Mucosa of rectum (tissue), 2 donors: ENCODE data around the gene BFSP1.

Experiments
- H3K27ac ChIP-seq, 2 donors: one replicate each; pipeline ENCODE4 v1.7.0; 2013; ENCODE audit warnings: inconsistent platforms in 2 of 2, low read depth in 2 of 2, low read length in 2 of 2
- H3K27me3 ChIP-seq, 2 donors: one replicate each; pipeline ENCODE4 v1.7.0; 2013; ENCODE audit warnings: low read length in 2 of 2; ENCODE audit not compliant: control insufficient read depth in 2 of 2, insufficient read depth in 2 of 2
- H3K36me3 ChIP-seq, 2 donors: one replicate each; pipeline ENCODE4 v1.7.0; 2013; ENCODE audit warnings: low read length in 2 of 2; ENCODE audit not compliant: control insufficient read depth in 2 of 2, insufficient read depth in 2 of 2
- H3K4me1 ChIP-seq, 2 donors: one replicate each; pipeline ENCODE4 v1.7.0; 2013; ENCODE audit warnings: low read length in 2 of 2, mild to moderate bottlenecking in 1 of 2; ENCODE audit not compliant: control insufficient read depth in 2 of 2, insufficient read depth in 2 of 2
- H3K4me3 ChIP-seq, 2 donors: one replicate each; pipeline ENCODE4 v1.7.0; 2013; ENCODE audit warnings: low read length in 2 of 2
- H3K9ac ChIP-seq, 2 donors: one replicate each; pipeline ENCODE4 v1.7.0; 2013; ENCODE audit warnings: low read length in 2 of 2, low read depth in 1 of 2, mild to moderate bottlenecking in 1 of 2
- H3K9me3 ChIP-seq, 2 donors: one replicate each; pipeline ENCODE4 v1.7.0; 2013; ENCODE audit warnings: low read length in 2 of 2; ENCODE audit not compliant: control insufficient read depth in 2 of 2
- donor health status: healthy.
- donor health status: Normal muscosa, but diverticular disease.

BFSP1 gene

GRCh38 chr20:17524560-17524959 is 6.6 kb downstream of the BFSP1 start:
- no peak overlapping the region for H3K9ac ChIP-seq
- H3K9me3 ChIP-seq: no peaks in the 10 kb centered on the region
- no peak overlapping the region for H3K27ac ChIP-seq
- no peaks in the 10 kb centered on the region for H3K4me1 ChIP-seq
- H3K27me3 ChIP-seq: no peaks in the 10 kb centered on the region
- no peak overlapping the region for H3K4me3 ChIP-seq
- no peaks in the 10 kb centered on the region for H3K36me3 ChIP-seq

- no peak overlapping the region for H3K27ac ChIP-seq
- no peaks in the 10 kb centered on the region for H3K9me3 ChIP-seq
- no peak overlapping the region for H3K4me3 ChIP-seq
- H3K4me1 ChIP-seq: no peaks in the 10 kb centered on the region
- no peaks in the 10 kb centered on the region for H3K36me3 ChIP-seq
- no peak overlapping the region for H3K9ac ChIP-seq
- H3K27me3 ChIP-seq: no peaks in the 10 kb centered on the region
Observed at GRCh38 chr20:17523326-17523725, 7.9 kb downstream of the BFSP1 start.

- Histone ChIP-seq H3K9ac (no peak overlapping the region), H3K36me3 (no peaks in the 10 kb centered on the region), H3K9me3 (no peaks in the 10 kb centered on the region), H3K27ac (no peak overlapping the region), H3K4me1 (no peaks in the 10 kb centered on the region), H3K27me3 (no peaks in the 10 kb centered on the region), H3K4me3 (no peak overlapping the region)
Observed at GRCh38 chr20:17522528-17522927, 8.7 kb downstream of the BFSP1 start.

DNA sequence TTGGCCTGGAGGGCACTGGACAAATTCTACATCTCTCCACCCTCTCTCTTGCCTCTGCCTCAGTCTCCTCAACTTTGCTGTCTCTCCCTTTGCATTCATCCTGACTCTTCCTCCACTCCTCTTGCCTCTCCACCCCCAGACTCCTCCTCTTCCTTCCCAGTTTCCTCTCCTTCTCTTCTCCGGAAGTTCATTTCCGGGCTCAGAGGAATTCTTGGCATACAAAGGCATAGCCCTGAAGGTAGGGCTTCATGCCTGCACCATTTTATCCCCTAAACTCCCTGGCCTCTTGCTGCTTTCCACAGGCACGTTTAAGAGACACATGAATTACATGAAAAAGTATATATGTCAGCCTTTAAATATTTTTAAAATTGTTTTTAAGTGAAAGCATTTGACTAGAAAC is 10.6 kb downstream of the BFSP1 start:
- Histone ChIP-seq H3K4me3 (no peak overlapping the region), H3K27ac (no peak overlapping the region), H3K9ac (no peak overlapping the region), H3K36me3 (no peaks in the 10 kb centered on the region), H3K4me1 (no peaks in the 10 kb centered on the region), H3K9me3 (no peaks in the 10 kb centered on the region), H3K27me3 (no peaks in the 10 kb centered on the region)

- Histone ChIP-seq H3K27me3 (no peaks in the 10 kb centered on the region), H3K4me1 (no peaks in the 10 kb centered on the region), H3K36me3 (no peaks in the 10 kb centered on the region), H3K4me3 (no peak overlapping the region), H3K9me3 (no peaks in the 10 kb centered on the region), H3K9ac (no peak overlapping the region), H3K27ac (no peak overlapping the region)
Observed at GRCh38 chr20:17519606-17520285, 11.4 kb downstream of the BFSP1 start.

DNA sequence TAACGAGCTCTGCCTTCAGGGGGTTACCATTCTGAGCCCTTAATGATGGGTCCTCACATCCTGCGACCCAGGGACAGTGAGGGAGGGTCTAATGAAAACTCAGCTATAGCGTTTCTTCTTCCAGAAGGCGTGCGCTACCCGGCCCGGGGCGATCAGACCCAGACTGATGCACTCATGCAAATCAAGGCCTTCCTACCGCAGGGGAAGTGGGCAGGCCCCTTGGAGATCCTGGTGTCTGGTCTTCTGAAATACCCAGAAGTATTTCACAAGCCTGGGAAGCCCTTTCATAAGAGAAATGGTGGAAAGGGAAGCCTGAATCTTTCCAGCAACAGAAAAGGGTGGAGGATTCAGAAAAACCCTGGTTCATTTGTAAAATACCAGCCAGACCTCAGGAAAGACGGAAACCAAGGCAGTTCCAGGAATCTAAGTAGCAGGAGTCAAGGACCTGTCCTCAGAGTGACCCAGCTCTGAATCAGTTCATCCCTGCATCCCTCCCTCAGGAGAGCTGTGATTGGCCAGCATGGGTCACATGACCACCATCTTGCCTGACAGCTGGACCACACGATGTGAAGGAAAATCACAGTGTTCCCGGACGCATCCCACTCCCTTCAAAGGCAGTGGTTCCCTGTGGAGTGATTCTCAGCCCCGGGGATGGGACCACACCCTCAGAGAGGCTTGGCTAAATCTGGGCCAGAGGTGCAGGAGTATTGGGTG is 12.7 kb downstream of the BFSP1 start:
- Histone ChIP-seq H3K27ac (no peak overlapping the region), H3K36me3 (no peaks in the 10 kb centered on the region), H3K9ac (no peak overlapping the region), H3K4me3 (no peak overlapping the region), H3K9me3 (no peaks in the 10 kb centered on the region), H3K27me3 (no peaks in the 10 kb centered on the region), H3K4me1 (no peaks in the 10 kb centered on the region)

DNA sequence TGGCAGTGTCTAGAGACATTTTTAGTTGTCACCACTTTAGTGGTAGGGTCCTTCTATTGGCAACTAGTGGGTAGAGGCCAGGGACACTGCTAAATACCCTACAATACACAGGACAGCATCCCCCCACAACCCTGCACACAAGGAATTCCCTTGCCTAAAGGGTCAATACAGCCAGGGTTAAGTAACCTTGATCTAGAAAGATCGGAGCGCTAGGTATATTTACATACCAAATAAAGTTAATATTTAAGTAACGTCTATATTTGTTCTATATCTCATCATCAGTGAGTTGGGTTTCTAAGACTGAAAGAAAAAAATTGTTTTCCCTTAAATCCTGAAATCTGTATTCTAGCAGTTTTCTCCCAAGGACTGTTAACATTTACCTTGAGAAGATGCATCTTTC is 16.1 kb downstream of the BFSP1 start:
- Histone ChIP-seq H3K9ac (no peak overlapping the region), H3K4me3 (no peak overlapping the region), H3K27ac (no peak overlapping the region), H3K4me1 (no peaks in the 10 kb centered on the region), H3K36me3 (no peaks in the 10 kb centered on the region), H3K27me3 (no peaks in the 10 kb centered on the region), H3K9me3 (no peaks in the 10 kb centered on the region)

DNA sequence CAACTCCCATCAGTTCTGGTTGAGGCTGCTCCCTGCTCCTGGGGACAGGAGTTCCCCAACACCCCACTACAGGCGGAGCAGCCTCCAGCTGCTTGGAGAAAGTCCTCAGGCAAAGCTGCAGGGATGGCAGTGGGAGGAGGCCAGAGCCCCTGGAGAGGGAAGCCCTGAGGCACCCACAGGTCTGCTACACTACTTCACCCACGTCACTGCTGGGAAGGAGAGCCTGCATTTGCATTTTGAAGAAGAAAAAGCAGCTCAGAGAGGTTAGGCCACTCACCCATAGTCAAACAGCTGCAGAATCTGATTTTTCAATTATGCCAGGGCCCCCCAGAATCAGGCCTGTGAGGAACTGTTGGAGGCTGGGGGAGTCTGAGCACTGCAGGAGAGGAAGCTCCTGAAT is 17.2 kb downstream of the BFSP1 start:
- Histone ChIP-seq H3K9ac (no peak overlapping the region), H3K36me3 (no peaks in the 10 kb centered on the region), H3K9me3 (no peaks in the 10 kb centered on the region), H3K4me3 (no peak overlapping the region), H3K27me3 (no peaks in the 10 kb centered on the region), H3K27ac (no peak overlapping the region), H3K4me1 (no peaks in the 10 kb centered on the region)

DNA sequence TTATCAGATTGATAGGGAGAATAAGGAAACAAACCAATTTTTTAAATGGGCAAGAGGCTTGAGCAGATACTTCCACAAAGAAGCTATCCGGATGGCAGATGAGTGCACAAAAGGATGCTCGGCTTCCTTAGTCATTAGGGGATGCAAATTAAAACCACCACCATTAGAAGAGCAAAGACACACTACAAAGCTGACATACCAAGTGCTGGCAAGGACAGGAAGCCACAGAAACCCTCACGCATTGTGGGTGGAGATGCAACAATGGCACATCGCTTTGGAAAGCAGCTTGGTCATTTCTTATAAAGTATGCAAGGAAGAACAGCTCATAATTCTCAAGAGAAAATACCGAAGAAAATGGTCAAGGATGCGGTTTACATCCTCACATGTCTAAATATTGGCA is 19.8 kb downstream of the BFSP1 start:
- no peaks in the 10 kb centered on the region for H3K9me3 ChIP-seq
- H3K4me3 ChIP-seq: no peak overlapping the region
- H3K27me3 ChIP-seq: no peaks in the 10 kb centered on the region
- no peaks in the 10 kb centered on the region for H3K4me1 ChIP-seq
- no peak overlapping the region for H3K27ac ChIP-seq
- no peak overlapping the region for H3K9ac ChIP-seq
- H3K36me3 ChIP-seq: no peaks in the 10 kb centered on the region

DNA sequence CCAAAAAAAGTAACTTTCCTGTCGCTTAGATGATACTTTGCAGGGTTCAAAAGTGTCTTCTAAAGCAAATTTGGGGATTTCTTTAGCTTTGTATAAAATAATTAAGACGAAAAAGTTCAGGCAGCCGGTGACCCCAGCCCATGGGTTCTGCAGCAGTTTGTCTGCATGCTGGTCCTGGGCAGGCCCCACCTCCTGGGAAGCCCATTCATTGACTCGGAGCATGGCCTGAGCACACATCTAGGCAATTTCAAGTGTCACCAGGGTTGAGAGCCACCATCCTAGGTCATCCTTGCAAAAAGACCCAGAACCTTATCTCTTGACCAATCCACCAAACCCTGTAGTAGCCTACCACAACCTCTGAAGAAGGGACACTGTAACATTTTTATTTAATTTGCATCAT is 20.6 kb downstream of the BFSP1 start:
- Histone ChIP-seq H3K4me1 (peaks cover 1% of the 10 kb centered on the region in 2 donors), H3K4me3 (no peak overlapping the region), H3K27ac (no peak overlapping the region), H3K27me3 (no peaks in the 10 kb centered on the region), H3K9ac (no peak overlapping the region), H3K9me3 (no peaks in the 10 kb centered on the region), H3K36me3 (no peaks in the 10 kb centered on the region)
